ENCODE results near the gene MDN1. TPM values are rescaled to one million over a fixed set of nuclear protein-coding genes. Genes with fewer than 3 reads are reported as not detected.

MDN1 gene
- total RNA-seq, 2 experiments from 2014 or later: 48.6 to 62.3 TPM

DNA sequence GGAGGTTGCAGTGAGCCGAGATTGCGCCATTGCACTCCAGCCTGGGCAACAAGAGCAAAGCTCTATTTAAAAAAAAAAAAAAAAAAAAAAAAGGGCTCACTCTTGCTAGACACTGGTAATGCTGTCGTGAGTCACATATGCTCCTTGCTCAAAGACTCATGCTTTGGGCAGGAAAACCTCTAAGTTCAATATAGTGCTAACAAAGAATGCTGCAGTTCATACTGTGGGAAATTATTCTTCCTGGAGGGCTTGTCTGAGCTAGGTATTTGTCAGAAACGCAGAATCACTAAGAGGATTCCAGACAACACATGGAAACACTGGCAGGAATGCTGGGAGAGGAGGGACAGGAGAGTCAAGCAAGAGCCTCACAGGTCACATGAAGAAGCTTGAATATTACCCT, 178.8 kb downstream of the MDN1 start:
- Histone ChIP-seq H3K36me3 (ENCODE audit: insufficient read depth, low read length) (peaks cover 63% of the 10 kb centered on the region), H3K4me1 (ENCODE audit: insufficient read depth, low read length, poor library complexity, severe bottlenecking) (peaks cover 18% of the 10 kb centered on the region), H3K9me3 (ENCODE audit: low read length) (no peaks in the 10 kb centered on the region; the same call in 1 of the 2 replicates), H3K79me2 (ENCODE audit: insufficient read depth, low read depth, low read length) (peaks cover 18% of the 10 kb centered on the region; the same call in 1 of the 2 replicates), H2AFZ (ENCODE audit: low read length) (no peak overlapping the region), H3K27ac (ENCODE audit: low read depth, low read length, poor library complexity, severe bottlenecking) (no peak overlapping the region), H3K4me2 (ENCODE audit: low read length) (no peak overlapping the region), H4K20me1 (ENCODE audit: insufficient read depth, low read length) (no peaks in the 10 kb centered on the region), H3K9me2 (ENCODE audit: insufficient read depth, low read length) (no peaks in the 10 kb centered on the region), H3K4me3 (ENCODE audit: low read depth, low read length, poor library complexity, severe bottlenecking) (no peak overlapping the region)
- intact Hi-C loops (cut with micrococcal nuclease; ENCODE audit: unreplicated experiment): no loop called here
- ChIA-PET POLR2A (interaction anchor here (0.6 to 0.7 kb wide), 5 partner anchors 89 to 1433 kb away, joined by 3 to 8 read pairs (median 4); partner anchors contain the start of gene ANKRD6), CTCF (ENCODE audit: unreplicated experiment) (interaction anchor here (0.5 kb wide), 1 partner anchor 655 kb away, joined by 3 read pairs; no protein-coding TSS in a partner anchor)
- no TSS peak for BruUV-seq (replicated peaks)
- DNase-seq (ENCODE audit: low spot score): no peak
- TF ChIP-seq, protein P1, sequence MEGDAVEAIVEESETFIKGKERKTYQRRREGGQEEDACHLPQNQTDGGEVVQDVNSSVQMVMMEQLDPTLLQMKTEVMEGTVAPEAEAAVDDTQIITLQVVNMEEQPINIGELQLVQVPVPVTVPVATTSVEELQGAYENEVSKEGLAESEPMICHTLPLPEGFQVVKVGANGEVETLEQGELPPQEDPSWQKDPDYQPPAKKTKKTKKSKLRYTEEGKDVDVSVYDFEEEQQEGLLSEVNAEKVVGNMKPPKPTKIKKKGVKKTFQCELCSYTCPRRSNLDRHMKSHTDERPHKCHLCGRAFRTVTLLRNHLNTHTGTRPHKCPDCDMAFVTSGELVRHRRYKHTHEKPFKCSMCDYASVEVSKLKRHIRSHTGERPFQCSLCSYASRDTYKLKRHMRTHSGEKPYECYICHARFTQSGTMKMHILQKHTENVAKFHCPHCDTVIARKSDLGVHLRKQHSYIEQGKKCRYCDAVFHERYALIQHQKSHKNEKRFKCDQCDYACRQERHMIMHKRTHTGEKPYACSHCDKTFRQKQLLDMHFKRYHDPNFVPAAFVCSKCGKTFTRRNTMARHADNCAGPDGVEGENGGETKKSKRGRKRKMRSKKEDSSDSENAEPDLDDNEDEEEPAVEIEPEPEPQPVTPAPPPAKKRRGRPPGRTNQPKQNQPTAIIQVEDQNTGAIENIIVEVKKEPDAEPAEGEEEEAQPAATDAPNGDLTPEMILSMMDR (conservative IDR thresholded peaks at IDR 0.05; ENCODE audit: low read length): no peak
- TF ChIP-seq EZH2phosphoT487 (IDR thresholded peaks at IDR 0.05; ENCODE audit: borderline replicate concordance, low read depth, low read length): no peak

DNA sequence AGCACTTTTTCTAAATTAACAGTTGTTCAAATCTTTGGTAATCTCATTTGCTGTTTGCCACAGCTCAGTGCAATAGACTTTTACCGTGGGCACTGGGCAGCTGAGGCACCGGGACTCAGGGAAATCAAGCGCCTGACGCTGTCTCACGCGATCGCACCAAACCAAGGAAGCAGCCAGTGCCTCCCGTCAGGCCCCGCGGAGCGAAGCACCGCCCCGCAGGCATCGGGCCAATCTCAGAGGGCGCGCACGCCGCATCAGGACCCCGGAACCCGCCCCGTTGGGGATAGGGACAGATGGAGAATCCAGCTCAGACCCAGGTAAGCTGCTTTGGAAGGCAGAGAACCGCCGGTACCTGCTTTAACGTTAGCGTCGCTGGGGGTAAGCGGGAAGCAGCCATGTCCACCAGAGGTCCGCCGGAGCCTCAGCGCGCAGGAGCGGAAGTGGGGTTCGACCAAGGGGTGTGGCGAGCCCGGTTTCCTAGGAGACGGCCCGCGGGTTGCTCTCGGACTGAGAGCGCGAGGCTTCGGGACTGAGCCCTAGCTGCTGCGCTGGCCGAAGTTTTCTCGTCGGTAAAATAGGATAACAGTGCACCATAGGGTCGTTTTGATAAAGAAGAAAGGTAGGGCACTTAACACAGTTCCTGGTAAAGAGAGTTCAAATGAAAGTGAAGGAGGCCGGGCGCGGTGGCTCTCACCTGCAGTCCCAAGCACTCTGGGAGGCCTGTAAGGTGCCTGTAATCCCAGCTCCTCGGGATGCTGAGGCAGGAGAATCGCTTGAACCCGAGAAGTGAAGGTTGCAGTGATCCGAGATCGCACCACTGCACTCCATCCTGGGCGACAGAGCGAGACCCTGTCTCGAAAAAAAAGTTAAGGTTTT, 181.0 kb downstream of the MDN1 start, which contains the start of gene LYRM2:
TSS of gene LYRM2 (minus strand) at position 428 of the 876 bp plus-strand sequence. CDS start at position 397, 31 bp downstream.
- Histone ChIP-seq H3K79me2 (ENCODE audit: insufficient read depth, low read depth, low read length) (peaks cover 18% of the 10 kb centered on the region; the same call in 1 of the 2 replicates), H2AFZ (ENCODE audit: low read length) (peak within 1 kb of the TSS; percentile 76), H3K4me1 (ENCODE audit: insufficient read depth, low read length, poor library complexity, severe bottlenecking) (peaks cover 18% of the 10 kb centered on the region), H3K9me2 (ENCODE audit: insufficient read depth, low read length) (no peaks in the 10 kb centered on the region), H3K36me3 (ENCODE audit: insufficient read depth, low read length) (peaks cover 52% of the 10 kb centered on the region), H3K27ac (ENCODE audit: low read depth, low read length, poor library complexity, severe bottlenecking) (peak within 1 kb of the TSS; percentile 84), H3K4me3 (ENCODE audit: low read depth, low read length, poor library complexity, severe bottlenecking) (peak within 1 kb of the TSS; percentile 81), H3K4me2 (ENCODE audit: low read length) (peak within 1 kb of the TSS; percentile 95), H4K20me1 (ENCODE audit: insufficient read depth, low read length) (no peaks in the 10 kb centered on the region), H3K9me3 (ENCODE audit: low read length) (no peaks in the 10 kb centered on the region; the same call in 1 of the 2 replicates)
- intact Hi-C loops (cut with micrococcal nuclease; ENCODE audit: unreplicated experiment): loop anchor here (10.0 kb wide), 1 partner anchor 656 kb away; the partner anchor contains the start of gene BACH2
- peak; percentile 93 for DNase-seq (ENCODE audit: low spot score)
- ChIA-PET POLR2A (interaction anchor here (0.6 to 1.6 kb wide), 23 partner anchors 10 to 648 kb away, joined by 3 to 7 read pairs (median 3); partner anchors contain the start of genes CASP8AP2 and PNRC1), CTCF (ENCODE audit: unreplicated experiment) (interaction anchor here (2.0 kb wide), 1 partner anchor 40 kb away, joined by 5 read pairs; no protein-coding TSS in a partner anchor)
- no TSS peak for BruUV-seq (replicated peaks)
- TF ChIP-seq, protein P1 (conservative IDR thresholded peaks at IDR 0.05; ENCODE audit: low read length): no peak
- TF ChIP-seq EZH2phosphoT487 (IDR thresholded peaks at IDR 0.05; ENCODE audit: borderline replicate concordance, low read depth, low read length): no peak

All from OCI-LY7 (cell line).